ENCODE data around the gene ASTN2.

ASTN2 gene

GRCh38 chr9:116697362-116697761, 717.5 kb downstream of the ASTN2 start:
- DNase-seq (ENCODE audit: low read depth), result peak; percentile 97

- no peak for DNase-seq (ENCODE audit: low read depth)
Measured at GRCh38 chr9:116695438-116695837, 719.4 kb downstream of the ASTN2 start.

- no peak for DNase-seq (ENCODE audit: low read depth)
Measured at GRCh38 chr9:116694785-116695291, 720.0 kb downstream of the ASTN2 start.

- DNase-seq (ENCODE audit: low read depth), result peak; percentile 89
Measured at GRCh38 chr9:116693233-116693731, 721.6 kb downstream of the ASTN2 start.

DNA sequence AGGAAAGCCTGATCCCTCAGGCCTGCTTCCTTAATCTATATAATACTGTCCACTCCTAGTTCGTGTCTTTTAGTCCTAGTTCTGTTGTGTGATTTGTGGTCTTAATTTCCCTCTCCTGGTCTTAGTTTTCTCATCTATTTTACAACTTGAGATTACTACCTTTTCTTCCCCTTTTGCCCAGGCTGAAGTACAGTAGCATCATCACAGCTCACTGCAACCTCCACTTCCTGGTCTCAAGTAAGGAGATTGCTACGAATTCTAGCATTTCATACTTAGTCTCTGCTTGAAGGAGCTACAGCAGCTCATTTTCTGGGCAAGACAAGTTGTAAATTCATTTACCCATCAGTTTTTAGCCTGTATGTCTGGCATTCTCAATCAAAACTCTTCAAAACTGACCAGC, 722.2 kb downstream of the ASTN2 start:
- DNase-seq (ENCODE audit: low read depth), result no peak

- no peak for DNase-seq (ENCODE audit: low read depth)
Measured at GRCh38 chr9:116691607-116692006, 723.2 kb downstream of the ASTN2 start.

DNA sequence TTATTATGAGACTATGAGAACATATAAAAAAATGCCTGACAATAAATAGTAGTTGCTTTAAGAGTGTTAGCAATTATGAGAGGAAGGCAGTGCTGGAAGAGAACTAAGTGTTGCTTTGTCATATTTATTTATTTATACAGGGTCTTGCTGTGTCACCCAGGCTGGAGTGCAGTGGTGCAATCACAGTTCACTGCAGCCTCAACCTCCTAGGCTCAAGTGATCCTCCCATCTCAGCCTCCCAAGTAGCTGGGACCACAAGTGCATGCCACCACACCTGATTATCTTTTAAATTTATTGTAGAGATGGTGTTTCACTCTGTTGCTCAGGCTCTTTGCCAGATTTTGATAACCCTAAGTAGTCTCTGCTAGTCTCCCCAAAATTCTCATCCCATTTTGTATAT, 724.1 kb downstream of the ASTN2 start:
- peak; percentile 33 for DNase-seq (ENCODE audit: low read depth)

- DNase-seq (ENCODE audit: low read depth), result no peak
Measured at GRCh38 chr9:116689486-116690032, 725.3 kb downstream of the ASTN2 start.

DNA sequence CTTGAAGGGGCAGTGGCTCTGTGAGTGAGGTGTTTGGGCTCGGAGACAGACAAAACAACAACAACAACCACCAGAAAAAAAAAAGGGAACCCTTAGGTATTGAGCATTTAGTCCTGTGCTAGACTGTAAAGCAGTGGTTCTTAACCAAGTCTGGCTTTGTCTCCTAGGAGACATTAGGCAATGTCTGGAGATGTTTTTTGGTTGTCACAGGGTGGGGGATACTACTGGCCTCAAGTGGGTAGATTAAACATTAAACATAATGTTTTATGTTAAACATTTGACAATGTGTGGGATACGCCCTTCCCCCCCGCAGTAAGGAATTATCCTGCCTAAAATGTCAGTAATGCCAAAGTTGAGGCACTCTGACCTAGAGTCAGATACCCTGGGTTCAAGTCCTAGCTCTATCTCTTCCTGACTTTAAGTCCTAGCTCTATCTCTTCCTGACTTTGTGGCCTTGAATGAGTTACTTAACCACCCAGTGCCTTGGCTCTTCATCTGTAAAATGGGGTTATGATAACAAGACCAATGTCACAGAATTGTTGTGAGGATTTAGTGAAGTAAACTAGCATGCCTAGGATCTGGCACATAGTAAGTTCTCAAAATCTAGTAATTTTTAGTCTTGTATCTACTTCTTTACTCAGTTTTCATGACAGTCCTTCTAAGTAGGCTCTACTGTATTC, 725.9 kb downstream of the ASTN2 start:
- no peak for DNase-seq (ENCODE audit: low read depth)

GRCh38 chr9:116687754-116688135, 727.1 kb downstream of the ASTN2 start:
- DNase-seq (ENCODE audit: low read depth), result peak; percentile 32

- peak; percentile 90 for DNase-seq (ENCODE audit: low read depth)
Measured at GRCh38 chr9:116687074-116687753, 727.6 kb downstream of the ASTN2 start, which contains the start of gene TRIM32. TSS of gene TRIM32 (plus strand) at chr9:116687305. CDS start at chr9:116697743, 10,438 bp downstream.

- peak; percentile 47 for DNase-seq (ENCODE audit: low read depth)
Measured at GRCh38 chr9:116686693-116687073, 728.2 kb downstream of the ASTN2 start.

DNA sequence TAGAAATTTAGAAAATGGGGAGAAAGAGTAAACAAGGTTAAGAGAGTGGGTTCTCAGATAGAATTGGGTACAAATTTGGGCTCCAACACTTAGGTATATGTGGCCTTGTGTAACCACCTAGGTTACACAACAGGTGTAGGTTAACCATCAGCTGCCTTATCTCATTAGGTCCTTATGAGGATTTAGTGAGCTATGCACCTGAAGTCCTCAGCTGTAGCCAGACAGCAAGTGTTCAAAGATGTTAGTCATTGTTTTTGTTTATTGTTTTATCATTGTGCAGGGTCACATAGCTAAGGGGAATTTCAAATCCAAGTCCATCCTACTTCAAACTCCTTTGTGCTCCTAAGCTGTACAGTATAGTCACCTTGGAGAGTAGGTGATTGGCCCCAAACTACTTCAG, 728.7 kb downstream of the ASTN2 start:
- no peak for DNase-seq (ENCODE audit: low read depth)

GRCh38 chr9:116685166-116685565, 729.7 kb downstream of the ASTN2 start:
- DNase-seq (ENCODE audit: low read depth), result no peak

DNA sequence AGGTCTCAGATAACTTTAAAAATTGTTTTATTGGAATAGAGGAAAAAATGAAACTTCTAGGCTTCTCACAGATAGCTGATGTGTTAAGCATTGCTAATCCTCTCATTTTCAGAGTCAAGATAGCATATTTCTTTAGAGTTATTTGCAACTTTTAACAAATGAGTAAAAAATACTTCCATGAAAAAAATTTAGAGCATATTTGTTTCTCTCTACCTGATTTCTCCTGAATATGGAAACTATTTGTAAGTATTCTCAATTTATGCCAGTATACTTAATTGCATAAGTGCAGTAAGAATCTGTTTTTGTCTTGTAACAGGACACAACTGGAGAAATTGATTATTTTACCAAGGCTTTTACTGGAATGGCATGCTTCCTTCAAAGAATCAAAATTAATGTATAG, 731.3 kb downstream of the ASTN2 start:
- DNase-seq (ENCODE audit: low read depth), result no peak

DNA sequence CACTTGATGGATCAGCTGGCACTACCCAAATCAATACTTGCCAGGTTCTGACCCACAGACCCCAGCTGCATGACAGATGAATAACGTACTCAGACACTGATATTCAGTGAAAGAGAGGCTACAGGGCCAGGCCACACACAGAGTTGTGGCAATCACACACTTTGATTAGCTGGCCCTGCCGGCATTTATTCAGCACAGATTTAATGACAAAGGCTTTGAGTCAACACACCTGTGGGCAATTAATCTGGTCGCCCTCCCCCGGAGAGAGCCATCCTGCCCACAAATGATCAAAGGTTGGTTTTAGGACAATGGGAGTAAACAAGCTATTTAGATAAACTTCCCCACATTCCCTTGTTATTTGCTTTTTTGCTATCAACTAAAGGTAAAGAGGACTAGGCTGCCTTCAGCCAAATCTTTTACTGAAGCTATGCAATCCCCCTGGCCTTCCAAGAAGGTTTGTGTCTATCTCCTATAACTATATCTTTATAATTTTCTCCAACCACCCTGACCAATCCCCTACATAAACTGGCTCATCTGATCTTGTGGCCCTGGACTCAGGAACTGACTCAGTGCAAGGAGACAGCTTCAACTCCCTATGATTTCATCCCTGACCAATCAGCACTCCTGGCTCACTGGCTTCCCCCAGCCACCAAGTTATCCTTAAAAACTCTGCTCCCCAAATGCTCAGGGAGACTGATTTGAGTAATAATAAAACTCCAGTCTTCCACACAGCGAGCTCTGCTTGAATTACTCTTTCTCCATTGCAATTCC, 740.5 kb downstream of the ASTN2 start:
- DNase-seq (ENCODE audit: low read depth), result peak; percentile 39

- peak; percentile 88 for DNase-seq (ENCODE audit: low read depth)
Measured at GRCh38 chr9:116673375-116673774, 741.5 kb downstream of the ASTN2 start.

- no peak for DNase-seq (ENCODE audit: low read depth)
Measured at GRCh38 chr9:116671605-116672004, 743.3 kb downstream of the ASTN2 start.

- DNase-seq (ENCODE audit: low read depth), result peak; percentile 40
Measured at GRCh38 chr9:116668970-116669695, 745.7 kb downstream of the ASTN2 start.

DNA sequence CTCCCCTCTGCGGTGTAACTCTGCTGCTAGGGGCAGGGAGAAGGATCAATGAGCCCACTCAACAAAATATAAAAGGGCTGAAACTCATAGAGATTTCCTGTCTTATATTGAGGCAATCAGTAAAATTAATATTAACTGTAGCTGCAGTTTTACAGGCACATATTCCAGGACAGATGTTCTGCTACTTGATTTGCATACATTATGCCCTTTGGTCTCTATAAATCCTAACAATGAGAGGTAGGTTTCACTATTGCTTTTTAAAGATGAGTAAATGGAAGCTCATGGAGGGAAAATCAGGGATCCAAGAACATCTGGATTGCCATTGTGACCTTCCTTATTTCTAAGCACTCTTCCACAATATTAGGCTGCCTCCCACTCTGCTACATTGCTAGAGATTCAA, 751.3 kb downstream of the ASTN2 start:
- DNase-seq (ENCODE audit: low read depth), result no peak

DNA sequence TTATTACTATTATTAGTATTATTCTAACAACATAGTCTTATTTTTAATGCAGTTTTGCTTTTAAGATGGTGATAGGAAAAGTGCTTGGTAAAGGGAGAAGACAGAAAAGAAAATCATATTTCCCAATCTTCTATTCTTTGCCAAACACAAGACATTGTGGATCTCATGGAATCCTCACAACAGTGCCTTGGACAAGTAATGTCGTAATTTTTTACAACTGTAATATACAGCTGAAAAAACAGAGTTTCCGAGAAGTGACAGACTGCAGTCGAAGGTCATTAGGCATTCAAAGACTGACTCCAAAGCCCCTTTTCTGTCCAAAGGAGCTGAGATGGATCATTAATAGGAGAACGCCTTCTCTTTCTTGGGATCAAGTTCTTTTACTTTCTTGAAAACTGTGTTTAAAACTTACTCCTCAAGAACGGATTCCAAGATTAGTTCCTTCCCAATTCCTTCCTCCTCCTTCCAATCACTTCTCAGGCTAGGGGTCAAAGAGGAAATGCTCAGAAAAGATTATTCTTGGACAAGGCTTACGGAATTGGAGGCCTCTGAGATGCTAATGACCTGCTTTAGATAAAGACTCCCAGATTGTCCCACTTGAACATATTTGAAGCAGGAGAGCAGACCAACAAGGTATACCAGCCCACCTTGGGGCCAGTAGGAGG, 752.1 kb downstream of the ASTN2 start:
- DNase-seq (ENCODE audit: low read depth), result peak; percentile 36
